GM21367 (cell line): Measurements from ENCODE around the gene FARP1.

Experiments
- ATAC-seq: cut with Tn5 transposase; IDR thresholded peaks from one replicate; pipeline ENCODE4 v1.9.1; 2021; ENCODE audit not compliant: unreplicated experiment

Gene FARP1

DNA sequence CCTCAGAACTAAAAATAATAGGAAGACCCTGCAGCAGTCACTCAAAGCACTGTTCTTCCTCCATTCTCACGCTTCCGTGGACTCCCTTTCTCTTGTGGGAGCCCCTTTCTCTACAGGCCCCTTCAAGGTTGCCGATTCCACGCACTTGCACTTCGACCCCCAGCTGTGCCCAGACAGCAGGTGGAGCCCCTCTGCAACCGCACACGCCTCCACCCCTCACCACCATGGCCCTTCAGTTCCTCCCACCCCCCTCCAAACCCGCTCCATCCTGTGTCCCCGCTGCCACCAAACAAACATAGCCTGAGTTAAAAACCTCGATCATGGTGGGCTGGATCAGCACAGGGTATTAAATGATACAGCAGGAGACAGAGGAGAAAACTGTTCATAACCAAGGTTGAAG, 331.4 kb downstream of the FARP1 start:
- no peak for ATAC-seq

DNA sequence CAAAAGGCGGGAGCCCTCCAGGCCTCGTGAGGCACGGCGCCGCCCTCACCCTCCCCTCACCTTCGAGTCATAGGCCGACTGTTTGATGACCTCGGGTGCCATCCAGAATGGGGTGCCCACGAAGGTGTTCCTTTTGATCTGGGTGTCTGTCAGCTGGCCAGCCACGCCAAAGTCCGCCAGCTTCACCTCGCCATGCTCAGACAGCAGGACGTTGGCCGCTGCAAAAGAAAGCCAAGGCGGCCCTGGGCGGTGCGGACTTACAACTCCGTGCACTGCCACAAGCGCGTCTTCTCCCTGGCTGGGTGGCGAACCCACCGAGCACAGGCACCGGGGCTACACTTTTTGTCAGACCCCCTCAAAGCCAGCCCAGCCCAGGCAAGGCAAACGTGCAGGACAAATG, 331.9 kb downstream of the FARP1 start:
- no peak for ATAC-seq

- ATAC-seq: no peak
Measured at GRCh38 chr13:98475522-98475921, 332.6 kb downstream of the FARP1 start.

DNA sequence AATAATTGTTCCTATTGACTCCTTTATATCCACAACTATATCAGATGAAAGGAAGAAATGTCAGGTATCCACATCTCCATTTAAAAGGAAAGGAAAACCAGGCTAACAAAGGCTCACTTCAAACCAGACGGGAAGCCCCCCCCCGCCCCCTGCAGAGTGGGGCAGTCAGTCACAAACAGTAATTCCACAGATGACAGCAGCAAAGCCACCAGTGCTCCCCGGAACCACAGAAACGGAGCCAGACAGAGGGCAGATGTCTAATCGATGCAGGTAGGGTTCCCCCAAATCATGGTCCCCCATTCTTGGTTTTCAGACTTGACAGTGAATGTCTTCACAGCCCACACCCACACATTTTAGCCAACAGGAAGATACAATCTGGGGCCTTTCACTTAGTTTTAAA, 333.2 kb downstream of the FARP1 start:
- ATAC-seq: peak; percentile 11

DNA sequence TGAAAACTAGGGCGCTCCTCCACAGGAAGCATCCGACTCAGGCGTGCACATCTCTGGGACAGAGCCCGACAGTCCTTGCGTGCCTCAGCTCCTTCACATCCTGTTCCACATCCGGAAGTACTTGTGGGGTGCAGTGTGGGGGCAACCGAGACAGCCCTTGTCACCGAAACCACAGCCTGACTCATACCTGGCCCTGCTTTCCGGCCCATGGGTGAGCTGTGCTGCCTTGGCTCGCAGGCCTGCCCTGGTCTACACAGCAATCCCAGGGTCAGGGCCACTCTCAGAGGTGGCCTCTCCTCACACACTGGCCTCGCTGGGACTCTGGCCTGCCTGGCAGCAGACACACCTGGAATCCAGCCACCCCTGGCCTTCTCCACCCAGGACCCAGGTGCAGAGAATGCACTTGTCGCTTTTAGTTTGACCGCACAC, 333.7 kb downstream of the FARP1 start:
- ATAC-seq: peak; percentile 94

DNA sequence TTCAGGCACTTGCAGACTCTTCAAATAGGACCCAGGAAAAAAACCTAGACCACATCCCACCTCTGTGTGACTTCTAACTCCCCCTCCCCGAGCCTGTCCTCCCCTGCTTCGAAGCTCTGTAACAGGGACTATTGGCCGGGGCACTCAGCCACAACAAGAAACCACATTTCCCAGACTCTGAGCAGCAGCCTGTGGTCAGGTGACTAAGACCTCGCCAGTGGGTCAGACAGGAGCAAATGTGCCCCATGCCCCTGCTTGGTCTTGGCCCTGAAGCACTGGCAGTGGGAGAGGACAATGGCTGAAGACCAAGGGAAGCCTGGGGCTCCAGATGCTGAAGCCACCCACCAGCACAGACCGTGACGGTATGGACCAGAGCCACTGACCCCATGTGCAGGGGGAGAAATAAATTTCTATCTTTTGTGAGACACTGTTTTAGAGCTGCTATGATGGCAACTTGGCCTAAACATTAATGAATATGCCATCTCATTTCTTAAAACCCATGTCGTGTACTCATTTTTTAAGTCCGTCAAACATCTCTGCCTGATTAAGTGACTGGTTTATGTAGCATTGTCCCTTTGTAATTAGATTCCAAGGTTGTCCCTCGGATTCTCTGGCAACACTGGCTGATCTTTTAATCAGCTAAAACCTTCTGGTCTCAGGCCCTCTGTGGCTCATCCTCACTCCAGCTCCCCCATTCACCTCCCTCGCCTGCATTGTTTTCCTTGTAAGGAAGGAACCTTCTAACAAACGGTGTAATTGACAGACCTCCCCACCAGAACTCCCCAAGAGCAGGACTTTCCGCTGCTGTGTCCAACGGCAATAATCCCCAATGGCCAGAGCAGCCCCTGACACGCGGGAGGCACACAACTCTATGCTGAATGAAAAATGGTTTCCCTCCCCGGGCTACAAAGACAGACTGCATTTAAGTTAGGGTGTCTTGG, 335.6 kb downstream of the FARP1 start:
- ATAC-seq: peak; percentile 28

DNA sequence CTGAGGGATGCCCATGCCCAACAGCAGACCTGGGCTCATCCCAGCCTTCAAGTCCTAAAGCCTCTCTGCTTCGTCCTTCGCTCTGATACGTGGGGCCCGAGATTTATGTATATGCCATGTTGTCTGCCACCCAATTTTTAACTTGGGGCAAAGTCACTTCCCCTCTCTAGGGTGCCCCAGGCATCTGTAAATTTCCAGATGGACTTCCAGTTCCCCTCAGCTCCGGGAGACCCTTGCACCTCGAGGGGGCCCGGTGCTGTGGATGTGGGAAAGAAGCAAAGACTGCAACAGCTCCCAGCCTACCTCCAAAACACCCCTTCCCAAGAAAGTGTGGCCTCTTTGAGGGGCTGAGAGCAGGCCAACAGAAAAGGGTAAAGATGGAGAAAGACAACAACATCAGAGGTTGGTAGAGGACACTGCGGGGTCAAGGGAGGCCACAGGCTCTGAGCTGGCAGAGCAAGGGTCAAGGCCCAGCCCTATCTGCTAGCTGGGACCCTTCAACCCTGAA, 336.7 kb downstream of the FARP1 start:
- no peak for ATAC-seq

GRCh38 chr13:98480915-98481877, 338.3 kb downstream of the FARP1 start:
- no peak for ATAC-seq

GRCh38 chr13:98482476-98483444, 339.9 kb downstream of the FARP1 start:
- no peak for ATAC-seq

GRCh38 chr13:98483601-98484288, 340.9 kb downstream of the FARP1 start:
- ATAC-seq: no peak

- ATAC-seq: peak; percentile 23
Measured at GRCh38 chr13:98484289-98485219, 341.7 kb downstream of the FARP1 start.

- ATAC-seq: no peak
Measured at GRCh38 chr13:98485561-98485960, 342.7 kb downstream of the FARP1 start.

DNA sequence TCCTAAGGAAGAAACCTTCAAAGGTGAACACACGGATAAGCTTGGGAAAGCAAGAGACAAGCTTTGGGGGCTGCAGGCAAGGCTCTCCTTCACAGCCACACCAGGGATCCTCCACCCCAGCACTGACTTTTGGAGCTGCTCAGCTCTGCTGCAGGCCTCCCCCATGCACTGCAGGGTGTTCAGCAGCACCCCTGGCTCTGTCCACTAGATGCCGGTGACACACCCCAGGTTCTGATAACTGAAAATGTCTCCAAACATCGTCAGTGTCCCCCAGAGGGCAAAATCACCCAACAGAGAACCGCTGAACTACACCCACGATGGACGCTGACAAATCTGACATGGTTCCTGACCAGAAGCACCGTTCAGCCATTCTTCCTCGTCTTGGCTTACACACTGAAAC, 343.5 kb downstream of the FARP1 start:
- no peak for ATAC-seq

- ATAC-seq: no peak
Measured at GRCh38 chr13:98487016-98487415, 344.1 kb downstream of the FARP1 start.

DNA sequence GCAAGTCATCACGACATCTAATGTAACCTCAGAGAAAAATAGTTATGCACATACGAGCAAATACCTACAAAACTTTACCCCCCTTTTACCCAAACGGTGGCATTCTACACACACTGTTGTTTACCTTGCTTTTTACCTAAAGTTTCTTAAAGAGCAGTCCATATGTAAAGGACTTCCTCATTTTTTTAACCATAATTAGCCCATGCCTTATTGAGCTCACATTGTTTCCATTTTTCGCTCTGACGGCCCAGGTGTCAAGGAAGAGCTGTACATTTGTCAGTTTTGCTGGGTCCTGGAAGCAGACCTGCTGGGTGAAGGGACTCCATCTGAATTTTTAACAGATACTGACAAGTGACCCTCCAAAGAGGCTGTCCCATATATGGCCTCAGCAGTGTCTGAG, 344.6 kb downstream of the FARP1 start:
- no peak for ATAC-seq

- peak; percentile 63 for ATAC-seq
Measured at GRCh38 chr13:98488736-98489135, 345.8 kb downstream of the FARP1 start.

DNA sequence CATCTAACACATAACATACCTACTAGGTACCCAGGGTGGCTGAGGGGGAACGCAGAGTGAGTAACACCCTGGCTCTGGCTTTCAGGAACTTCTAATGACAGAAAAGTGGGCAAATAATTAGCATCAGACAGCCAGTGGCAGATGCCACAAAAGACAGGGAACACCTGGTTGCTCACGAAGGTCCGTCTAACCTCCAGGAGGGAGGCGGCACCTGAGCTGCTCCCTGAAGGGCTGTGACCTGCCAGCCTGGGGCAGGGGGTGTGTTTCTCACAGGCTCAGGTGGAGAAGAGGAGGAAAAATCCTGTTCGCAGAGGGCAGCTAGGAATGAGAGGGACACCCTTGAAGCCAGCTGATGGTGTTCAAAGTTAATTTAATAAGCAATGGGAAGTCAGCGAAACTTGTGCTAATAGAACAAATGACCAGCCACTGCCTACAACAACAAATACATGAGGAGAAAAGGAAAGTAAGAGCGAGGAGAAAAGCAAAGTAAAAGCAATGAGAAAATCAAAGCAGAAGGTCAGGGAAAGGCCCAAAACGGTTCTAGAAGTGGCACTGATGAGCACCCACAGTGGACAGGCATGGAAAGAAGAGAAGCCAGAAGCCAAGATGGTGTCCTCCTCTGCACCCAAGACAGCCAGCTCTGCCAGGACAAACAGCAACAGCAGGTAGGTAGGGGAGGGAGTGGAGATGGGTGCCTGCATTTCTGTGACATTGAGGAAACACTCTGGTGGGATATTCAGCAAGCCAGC, 346.7 kb downstream of the FARP1 start:
- ATAC-seq: no peak
